Endothelial cell (in vitro differentiated cells): ENCODE data around the gene SLC27A1. TPM values are rescaled to one million over a fixed set of nuclear protein-coding genes. Genes with fewer than 3 reads are reported as not detected.
"Not testable (repeated sequence)": the region's sequence is repeated elsewhere in the genome, so short reads cannot be mapped to it uniquely, and the experiment has no call there.

Source experiments
- DNase-seq: peaks from one replicate; pipeline ENCODE4 v3.0.0; 2021; ENCODE audit warnings: low spot score
- H3K27ac Mint-ChIP-seq: one replicate; pipeline ENCODE4 v1.8.0; 2021; ENCODE audit warnings: mixed read lengths, inconsistent platforms; ENCODE audit not compliant: unreplicated experiment
- H3K27me3 Mint-ChIP-seq: one replicate; pipeline ENCODE4 v1.8.0; 2021; ENCODE audit warnings: mild to moderate bottlenecking, moderate library complexity, mixed read lengths, inconsistent platforms; ENCODE audit not compliant: unreplicated experiment
- H3K36me3 Mint-ChIP-seq: one replicate; pipeline ENCODE4 v1.8.0; 2021; ENCODE audit warnings: mild to moderate bottlenecking, low read depth, mixed read lengths, inconsistent platforms; ENCODE audit not compliant: unreplicated experiment
- H3K4me1 Mint-ChIP-seq: one replicate; pipeline ENCODE4 v1.8.0; 2021; ENCODE audit warnings: mild to moderate bottlenecking, mixed read lengths, inconsistent platforms; ENCODE audit not compliant: unreplicated experiment
- H3K4me3 Mint-ChIP-seq: one replicate; pipeline ENCODE4 v1.8.0; 2021; ENCODE audit warnings: mild to moderate bottlenecking, mixed read lengths, inconsistent platforms; ENCODE audit not compliant: unreplicated experiment
- H3K9me3 Mint-ChIP-seq: one replicate; pipeline ENCODE4 v1.8.0; 2021; ENCODE audit warnings: mixed read lengths, inconsistent platforms; ENCODE audit not compliant: unreplicated experiment
- total RNA-seq: library from RNA; stranded (reverse); fragmentation: NEBNext Ultra II Directional; extraction: Animal tissue kit (Norgen Biotek cat#: 25700); gene quantifications from one replicate; pipeline ENCODE4 v1.2.1, GENCODE V29; 2021; ENCODE audit not compliant: unreplicated experiment
- TF ChIP-seq, protein P1 (sequence below): fragments of 200-600 bp; sonication (generic); IDR thresholded peaks from one replicate; pipeline ENCODE4 v1.5.0; 2021; ENCODE audit warnings: antibody characterized with exemption; ENCODE audit not compliant: unreplicated experiment

The SLC27A1 gene
- total RNA-seq, 1 donor from 2014 or later = 30.2 TPM

GRCh38 chr19:17517898-17518297 is 47.6 kb downstream of the SLC27A1 start:
- H3K4me1 Mint-ChIP-seq = peaks cover 13% of the 10 kb centered on the region
- DNase-seq = no peak
- peak overlapping the region; percentile 82 for H3K4me3 Mint-ChIP-seq
- TF ChIP-seq, protein P1, sequence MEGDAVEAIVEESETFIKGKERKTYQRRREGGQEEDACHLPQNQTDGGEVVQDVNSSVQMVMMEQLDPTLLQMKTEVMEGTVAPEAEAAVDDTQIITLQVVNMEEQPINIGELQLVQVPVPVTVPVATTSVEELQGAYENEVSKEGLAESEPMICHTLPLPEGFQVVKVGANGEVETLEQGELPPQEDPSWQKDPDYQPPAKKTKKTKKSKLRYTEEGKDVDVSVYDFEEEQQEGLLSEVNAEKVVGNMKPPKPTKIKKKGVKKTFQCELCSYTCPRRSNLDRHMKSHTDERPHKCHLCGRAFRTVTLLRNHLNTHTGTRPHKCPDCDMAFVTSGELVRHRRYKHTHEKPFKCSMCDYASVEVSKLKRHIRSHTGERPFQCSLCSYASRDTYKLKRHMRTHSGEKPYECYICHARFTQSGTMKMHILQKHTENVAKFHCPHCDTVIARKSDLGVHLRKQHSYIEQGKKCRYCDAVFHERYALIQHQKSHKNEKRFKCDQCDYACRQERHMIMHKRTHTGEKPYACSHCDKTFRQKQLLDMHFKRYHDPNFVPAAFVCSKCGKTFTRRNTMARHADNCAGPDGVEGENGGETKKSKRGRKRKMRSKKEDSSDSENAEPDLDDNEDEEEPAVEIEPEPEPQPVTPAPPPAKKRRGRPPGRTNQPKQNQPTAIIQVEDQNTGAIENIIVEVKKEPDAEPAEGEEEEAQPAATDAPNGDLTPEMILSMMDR = no peak
- H3K27ac Mint-ChIP-seq = no peak overlapping the region
- H3K9me3 Mint-ChIP-seq = no peaks in the 10 kb centered on the region
- H3K27me3 Mint-ChIP-seq = peaks cover 3% of the 10 kb centered on the region
- peaks cover 25% of the 10 kb centered on the region for H3K36me3 Mint-ChIP-seq

DNA sequence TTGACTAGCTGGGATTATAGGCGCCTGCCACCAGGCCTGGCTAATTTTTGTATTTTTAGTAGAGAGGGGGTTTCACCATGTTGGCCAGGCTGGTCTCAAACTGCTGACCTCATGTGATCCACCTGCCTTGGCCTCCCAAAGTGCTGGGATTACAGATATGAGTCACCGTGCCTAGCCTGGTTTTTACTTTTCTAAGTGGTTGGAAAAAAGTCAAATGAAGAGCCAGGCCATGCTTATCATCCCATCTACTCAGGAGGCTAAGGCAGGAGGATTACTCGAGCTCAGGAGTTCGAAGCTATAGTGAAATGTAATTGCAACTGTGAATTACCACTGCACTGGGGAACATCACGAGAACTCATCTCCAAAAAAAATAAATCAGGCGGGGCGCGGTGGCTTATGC is 48.3 kb downstream of the SLC27A1 start:
- not testable (repeated sequence) for H3K9me3 Mint-ChIP-seq, H3K4me3 Mint-ChIP-seq, H3K27me3 Mint-ChIP-seq, DNase-seq, H3K27ac Mint-ChIP-seq
- Mint-ChIP-seq H3K4me1 (peaks cover 17% of the 10 kb centered on the region), H3K36me3 (peaks cover 22% of the 10 kb centered on the region)

- TF ChIP-seq, protein P1 = no peak
- Mint-ChIP-seq H3K4me3 (no peak overlapping the region), H3K4me1 (peaks cover 9% of the 10 kb centered on the region), H3K36me3 (peaks cover 22% of the 10 kb centered on the region), H3K27me3 (peaks cover 4% of the 10 kb centered on the region), H3K27ac (no peak overlapping the region), H3K9me3 (no peaks in the 10 kb centered on the region)
- no peak for DNase-seq
Observed at GRCh38 chr19:17519967-17520366, 49.6 kb downstream of the SLC27A1 start.

GRCh38 chr19:17520865-17521264 is 50.5 kb downstream of the SLC27A1 start:
- Mint-ChIP-seq H3K4me3 (no peak overlapping the region), H3K9me3 (no peaks in the 10 kb centered on the region), H3K4me1 (peaks cover 9% of the 10 kb centered on the region), H3K27ac (no peak overlapping the region), H3K36me3 (peaks cover 21% of the 10 kb centered on the region), H3K27me3 (peaks cover 4% of the 10 kb centered on the region)
- DNase-seq = no peak
- TF ChIP-seq, protein P1 = no peak

- Mint-ChIP-seq H3K9me3 (no peaks in the 10 kb centered on the region), H3K36me3 (peaks cover 5% of the 10 kb centered on the region), H3K4me1 (peaks cover 9% of the 10 kb centered on the region), H3K4me3 (no peak overlapping the region), H3K27me3 (peaks cover 4% of the 10 kb centered on the region), H3K27ac (no peak overlapping the region)
- TF ChIP-seq, protein P1 = no peak
- DNase-seq = no peak
Observed at GRCh38 chr19:17522988-17523872, 52.9 kb downstream of the SLC27A1 start.
